ENCODE data around the gene YES1. TPM values are rescaled to one million over a fixed set of nuclear protein-coding genes. Genes with fewer than 3 reads are reported as not detected.
"Not testable (repeated sequence)": the region's sequence is repeated elsewhere in the genome, so short reads cannot be mapped to it uniquely, and the experiment has no call there.

YES1 gene
- total RNA-seq, 1 experiment from 2014 or later = not detected

- no peak overlapping the region for H3K4me3 ChIP-seq (ENCODE audit: low read length)
- no peak overlapping the region for H3K4me2 ChIP-seq (ENCODE audit: low read depth, low read length, poor library complexity, severe bottlenecking)
- H3K9me3 ChIP-seq (ENCODE audit: low read length) = no peaks in the 10 kb centered on the region
- H3K27ac ChIP-seq (ENCODE audit: low read length) = no peak overlapping the region
- H2AFZ ChIP-seq (ENCODE audit: low read length) = no peak overlapping the region
- H3K4me1 ChIP-seq (ENCODE audit: low read length) = no peaks in the 10 kb centered on the region
- no peaks in the 10 kb centered on the region for H4K20me1 ChIP-seq (ENCODE audit: insufficient read depth, low read depth, low read length)
- H3K9ac ChIP-seq (ENCODE audit: low read length) = no peak overlapping the region
- H3K27me3 ChIP-seq (ENCODE audit: low read length) = no peaks in the 10 kb centered on the region
- DNase-seq = no peak
- H3K36me3 ChIP-seq (ENCODE audit: insufficient read depth, low read length) = no peaks in the 10 kb centered on the region
- H3K79me2 ChIP-seq (ENCODE audit: low read length) = no peaks in the 10 kb centered on the region
- H3K9me2 ChIP-seq (replicated peaks; ENCODE audit: insufficient read depth, low read length) = no peaks in the 10 kb centered on the region
These were observed 4.0 kb downstream of the YES1 start for GRCh38 chr18:808086-808485.

DNA sequence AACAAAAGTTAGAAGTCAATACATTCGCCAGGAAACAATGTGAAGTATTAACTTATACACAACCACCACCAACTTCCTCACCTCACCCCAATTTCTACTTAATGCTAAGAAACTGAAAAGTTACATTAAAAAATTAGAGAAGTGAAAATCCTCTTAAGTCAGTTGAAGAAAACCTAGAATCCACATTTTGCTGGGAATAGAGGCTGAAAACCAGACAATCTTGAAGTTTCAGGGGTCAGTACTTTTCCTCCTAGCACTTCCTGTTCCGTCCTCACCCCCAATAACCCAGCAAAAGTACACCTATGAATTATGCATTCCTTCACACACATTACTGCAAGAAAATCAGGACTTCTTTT is 6.3 kb downstream of the YES1 start:
- H3K36me3 ChIP-seq (ENCODE audit: insufficient read depth, low read length) = no peaks in the 10 kb centered on the region
- H3K9me2 ChIP-seq (replicated peaks; ENCODE audit: insufficient read depth, low read length) = no peaks in the 10 kb centered on the region
- H3K79me2 ChIP-seq (ENCODE audit: low read length) = no peaks in the 10 kb centered on the region
- no peaks in the 10 kb centered on the region for H3K27me3 ChIP-seq (ENCODE audit: low read length)
- no peaks in the 10 kb centered on the region for H3K4me1 ChIP-seq (ENCODE audit: low read length)
- H2AFZ ChIP-seq (ENCODE audit: low read length) = no peak overlapping the region
- no peak overlapping the region for H3K4me3 ChIP-seq (ENCODE audit: low read length)
- H3K4me2 ChIP-seq (ENCODE audit: low read depth, low read length, poor library complexity, severe bottlenecking) = peak overlapping the region; percentile 2
- no peak for DNase-seq
- no peaks in the 10 kb centered on the region for H3K9me3 ChIP-seq (ENCODE audit: low read length)
- H4K20me1 ChIP-seq (ENCODE audit: insufficient read depth, low read depth, low read length) = no peaks in the 10 kb centered on the region
- H3K27ac ChIP-seq (ENCODE audit: low read length) = no peak overlapping the region
- H3K9ac ChIP-seq (ENCODE audit: low read length) = no peak overlapping the region

DNA sequence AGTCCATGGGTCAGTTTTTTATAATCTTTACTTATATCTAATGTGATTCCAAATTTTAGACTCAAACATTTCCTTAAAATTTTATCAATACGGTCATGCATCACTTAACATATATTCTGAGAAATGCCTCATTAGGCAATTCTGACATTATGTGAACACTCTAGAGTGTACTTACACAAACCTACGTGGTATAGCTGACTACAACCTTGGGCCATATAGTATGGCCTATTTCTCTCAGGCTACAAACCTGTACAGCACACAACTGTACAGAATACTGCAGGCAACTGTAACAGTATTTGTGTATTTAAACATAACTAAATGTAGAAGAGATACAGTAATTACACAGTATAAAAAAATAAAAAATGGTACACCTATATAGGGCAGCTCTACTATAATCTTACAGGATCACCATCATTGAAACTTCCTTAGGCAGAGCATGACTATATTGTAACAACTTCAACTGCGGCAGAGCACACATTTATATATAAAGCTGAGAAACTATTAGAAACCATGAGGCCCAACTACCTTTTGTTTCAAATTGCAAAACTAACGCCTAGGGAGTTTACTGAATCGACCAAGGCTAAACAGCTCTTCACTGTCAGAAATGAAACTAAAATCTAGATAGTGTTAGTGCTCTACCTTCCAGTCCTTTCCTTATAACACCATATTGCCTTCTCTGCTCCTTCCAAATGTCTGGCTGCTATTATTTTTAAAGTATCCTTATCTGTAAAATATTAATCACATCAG is 6.9 kb downstream of the YES1 start:
- no peak overlapping the region for H2AFZ ChIP-seq (ENCODE audit: low read length)
- H3K79me2 ChIP-seq (ENCODE audit: low read length) = no peaks in the 10 kb centered on the region
- H3K4me1 ChIP-seq (ENCODE audit: low read length) = no peaks in the 10 kb centered on the region
- peak overlapping the region; percentile 2 for H3K4me2 ChIP-seq (ENCODE audit: low read depth, low read length, poor library complexity, severe bottlenecking)
- no peaks in the 10 kb centered on the region for H4K20me1 ChIP-seq (ENCODE audit: insufficient read depth, low read depth, low read length)
- no peak for DNase-seq
- H3K9me2 ChIP-seq (replicated peaks; ENCODE audit: insufficient read depth, low read length) = no peaks in the 10 kb centered on the region
- no peaks in the 10 kb centered on the region for H3K9me3 ChIP-seq (ENCODE audit: low read length)
- no peaks in the 10 kb centered on the region for H3K27me3 ChIP-seq (ENCODE audit: low read length)
- H3K27ac ChIP-seq (ENCODE audit: low read length) = no peak overlapping the region
- H3K4me3 ChIP-seq (ENCODE audit: low read length) = no peak overlapping the region
- H3K36me3 ChIP-seq (ENCODE audit: insufficient read depth, low read length) = no peaks in the 10 kb centered on the region
- no peak overlapping the region for H3K9ac ChIP-seq (ENCODE audit: low read length)

DNA sequence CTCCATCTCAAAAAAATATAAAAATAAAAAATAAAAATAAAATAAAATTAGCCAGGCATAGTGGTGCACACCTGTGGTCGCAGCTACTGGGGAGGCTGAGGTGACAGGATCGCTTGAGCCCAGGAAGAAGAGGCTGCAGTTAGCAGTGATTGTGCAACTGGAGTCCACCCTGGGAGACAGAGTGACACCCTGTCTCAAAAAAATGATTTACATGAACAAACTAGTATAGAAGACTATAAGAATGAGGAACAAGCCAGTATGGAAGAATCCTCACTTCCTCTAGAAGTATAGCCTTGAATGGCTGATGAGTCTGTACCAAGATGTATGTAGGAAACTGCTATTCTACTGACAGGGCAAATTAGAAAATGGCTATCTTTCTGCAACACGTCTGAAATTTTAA is 10.9 kb downstream of the YES1 start:
- H2AFZ ChIP-seq (ENCODE audit: low read length) = no peak overlapping the region
- no peak for DNase-seq
- no peaks in the 10 kb centered on the region for H3K9me2 ChIP-seq (replicated peaks; ENCODE audit: insufficient read depth, low read length)
- H3K9me3 ChIP-seq (ENCODE audit: low read length) = no peaks in the 10 kb centered on the region
- H3K9ac ChIP-seq (ENCODE audit: low read length) = no peak overlapping the region
- no peak overlapping the region for H3K27ac ChIP-seq (ENCODE audit: low read length)
- no peaks in the 10 kb centered on the region for H3K27me3 ChIP-seq (ENCODE audit: low read length)
- H3K36me3 ChIP-seq (ENCODE audit: insufficient read depth, low read length) = no peaks in the 10 kb centered on the region
- no peaks in the 10 kb centered on the region for H3K79me2 ChIP-seq (ENCODE audit: low read length)
- no peak overlapping the region for H3K4me2 ChIP-seq (ENCODE audit: low read depth, low read length, poor library complexity, severe bottlenecking)
- no peaks in the 10 kb centered on the region for H3K4me1 ChIP-seq (ENCODE audit: low read length)
- H4K20me1 ChIP-seq (ENCODE audit: insufficient read depth, low read depth, low read length) = no peaks in the 10 kb centered on the region
- no peak overlapping the region for H3K4me3 ChIP-seq (ENCODE audit: low read length)

DNA sequence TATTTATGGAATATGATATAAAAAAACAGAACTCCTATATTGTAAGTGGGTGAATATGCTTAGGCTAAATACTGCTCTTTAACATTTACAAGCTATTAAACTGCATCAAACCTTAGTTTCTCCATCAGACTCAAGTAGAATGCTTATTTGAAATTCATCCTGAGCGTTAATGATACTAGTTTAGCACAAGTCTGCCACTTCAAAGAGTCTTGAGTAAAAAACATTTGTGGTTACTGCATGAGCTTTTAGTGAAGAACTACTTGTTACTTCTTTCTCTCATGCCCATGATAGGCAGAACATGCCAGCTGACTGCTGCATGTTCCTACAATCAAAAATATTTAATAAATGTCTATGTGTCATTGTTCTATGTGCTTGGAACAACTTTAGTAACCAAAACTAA is 12.1 kb downstream of the YES1 start:
- Histone ChIP-seq H3K79me2 (ENCODE audit: low read length) (no peaks in the 10 kb centered on the region), H3K9me3 (ENCODE audit: low read length) (no peaks in the 10 kb centered on the region), H2AFZ (ENCODE audit: low read length) (no peak overlapping the region)

GRCh38 chr18:795383-795782 is 16.7 kb downstream of the YES1 start:
- H4K20me1 ChIP-seq (ENCODE audit: insufficient read depth, low read depth, low read length); H3K27ac ChIP-seq (ENCODE audit: low read length); H3K79me2 ChIP-seq (ENCODE audit: low read length); H2AFZ ChIP-seq (ENCODE audit: low read length); H3K4me1 ChIP-seq (ENCODE audit: low read length); H3K9me2 ChIP-seq (replicated peaks; ENCODE audit: insufficient read depth, low read length); H3K4me2 ChIP-seq (ENCODE audit: low read depth, low read length, poor library complexity, severe bottlenecking); DNase-seq; H3K27me3 ChIP-seq (ENCODE audit: low read length); H3K9ac ChIP-seq (ENCODE audit: low read length); H3K9me3 ChIP-seq (ENCODE audit: low read length); H3K36me3 ChIP-seq (ENCODE audit: insufficient read depth, low read length); H3K4me3 ChIP-seq (ENCODE audit: low read length): not testable (repeated sequence)

More for the DNA sequence above, 12.1 kb downstream of the YES1 start:
- Histone ChIP-seq H3K4me1 (ENCODE audit: low read length) (no peaks in the 10 kb centered on the region), H3K9ac (ENCODE audit: low read length) (no peak overlapping the region), H3K27ac (ENCODE audit: low read length) (no peak overlapping the region), H3K27me3 (ENCODE audit: low read length) (no peaks in the 10 kb centered on the region), H3K36me3 (ENCODE audit: insufficient read depth, low read length) (no peaks in the 10 kb centered on the region), H3K4me3 (ENCODE audit: low read length) (no peak overlapping the region), H4K20me1 (ENCODE audit: insufficient read depth, low read depth, low read length) (no peaks in the 10 kb centered on the region), H3K9me2 (replicated peaks; ENCODE audit: insufficient read depth, low read length) (no peaks in the 10 kb centered on the region), H3K4me2 (ENCODE audit: low read depth, low read length, poor library complexity, severe bottlenecking) (no peak overlapping the region)
- no peak for DNase-seq

GRCh38 chr18:789397-789796 is 22.6 kb downstream of the YES1 start:
- Histone ChIP-seq H3K4me3 (ENCODE audit: low read length) (no peak overlapping the region), H3K27ac (ENCODE audit: low read length) (no peak overlapping the region), H3K9me2 (replicated peaks; ENCODE audit: insufficient read depth, low read length) (no peaks in the 10 kb centered on the region), H3K36me3 (ENCODE audit: insufficient read depth, low read length) (no peaks in the 10 kb centered on the region), H3K9me3 (ENCODE audit: low read length) (no peaks in the 10 kb centered on the region), H4K20me1 (ENCODE audit: insufficient read depth, low read depth, low read length) (no peaks in the 10 kb centered on the region), H3K27me3 (ENCODE audit: low read length) (no peaks in the 10 kb centered on the region), H3K9ac (ENCODE audit: low read length) (no peak overlapping the region), H2AFZ (ENCODE audit: low read length) (no peak overlapping the region), H3K79me2 (ENCODE audit: low read length) (no peaks in the 10 kb centered on the region), H3K4me2 (ENCODE audit: low read depth, low read length, poor library complexity, severe bottlenecking) (no peak overlapping the region), H3K4me1 (ENCODE audit: low read length) (no peaks in the 10 kb centered on the region)
- no peak for DNase-seq

- H3K79me2 ChIP-seq (ENCODE audit: low read length) = no peaks in the 10 kb centered on the region
- H3K9ac ChIP-seq (ENCODE audit: low read length) = no peak overlapping the region
- H4K20me1 ChIP-seq (ENCODE audit: insufficient read depth, low read depth, low read length) = no peaks in the 10 kb centered on the region
- H3K9me2 ChIP-seq (replicated peaks; ENCODE audit: insufficient read depth, low read length) = no peaks in the 10 kb centered on the region
- no peaks in the 10 kb centered on the region for H3K9me3 ChIP-seq (ENCODE audit: low read length)
- no peak overlapping the region for H2AFZ ChIP-seq (ENCODE audit: low read length)
- H3K4me2 ChIP-seq (ENCODE audit: low read depth, low read length, poor library complexity, severe bottlenecking) = no peak overlapping the region
- no peaks in the 10 kb centered on the region for H3K36me3 ChIP-seq (ENCODE audit: insufficient read depth, low read length)
- H3K27ac ChIP-seq (ENCODE audit: low read length) = no peak overlapping the region
- H3K4me3 ChIP-seq (ENCODE audit: low read length) = no peak overlapping the region
- H3K4me1 ChIP-seq (ENCODE audit: low read length) = no peaks in the 10 kb centered on the region
- no peaks in the 10 kb centered on the region for H3K27me3 ChIP-seq (ENCODE audit: low read length)
- DNase-seq = no peak
These were observed 26.8 kb downstream of the YES1 start for GRCh38 chr18:785242-785641.
